IMR-90 (cell line): ENCODE measurements around the gene CLTRN.

Experiments
- POLR2A ChIP-seq: IDR thresholded peaks from 2 replicates; pipeline ENCODE4 v1.6.1; 2012; ENCODE audit warnings: mild to moderate bottlenecking, low read depth, low read length
- TF ChIP-seq, protein P1 (sequence below): conservative IDR thresholded peaks from 2 replicates; pipeline ENCODE4 v1.5.1; 2012; ENCODE audit warnings: mild to moderate bottlenecking, low read depth, low read length, improper control_type of control experiment

GRCh38 chrX:15694941-15695451 lies 30.4 kb upstream of the CLTRN start:
- TF ChIP-seq POLR2A: no peak
- TF ChIP-seq, protein P1, sequence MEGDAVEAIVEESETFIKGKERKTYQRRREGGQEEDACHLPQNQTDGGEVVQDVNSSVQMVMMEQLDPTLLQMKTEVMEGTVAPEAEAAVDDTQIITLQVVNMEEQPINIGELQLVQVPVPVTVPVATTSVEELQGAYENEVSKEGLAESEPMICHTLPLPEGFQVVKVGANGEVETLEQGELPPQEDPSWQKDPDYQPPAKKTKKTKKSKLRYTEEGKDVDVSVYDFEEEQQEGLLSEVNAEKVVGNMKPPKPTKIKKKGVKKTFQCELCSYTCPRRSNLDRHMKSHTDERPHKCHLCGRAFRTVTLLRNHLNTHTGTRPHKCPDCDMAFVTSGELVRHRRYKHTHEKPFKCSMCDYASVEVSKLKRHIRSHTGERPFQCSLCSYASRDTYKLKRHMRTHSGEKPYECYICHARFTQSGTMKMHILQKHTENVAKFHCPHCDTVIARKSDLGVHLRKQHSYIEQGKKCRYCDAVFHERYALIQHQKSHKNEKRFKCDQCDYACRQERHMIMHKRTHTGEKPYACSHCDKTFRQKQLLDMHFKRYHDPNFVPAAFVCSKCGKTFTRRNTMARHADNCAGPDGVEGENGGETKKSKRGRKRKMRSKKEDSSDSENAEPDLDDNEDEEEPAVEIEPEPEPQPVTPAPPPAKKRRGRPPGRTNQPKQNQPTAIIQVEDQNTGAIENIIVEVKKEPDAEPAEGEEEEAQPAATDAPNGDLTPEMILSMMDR: no peak
